Body of pancreas (tissue), 4 donors: ENCODE data around the gene CYFIP2. TPM values are rescaled to one million over a fixed set of nuclear protein-coding genes. Genes with fewer than 3 reads are reported as not detected.

ENCODE experiments used
- ATAC-seq: fragments of 150-250 bp; one replicate; pipeline ENCODE4 v1.9.1; 2016
- DNase-seq, 4 donors: peaks; one replicate each; pipeline ENCODE4 v3.0.0-alpha.2; 2019
- H3K27ac ChIP-seq, 4 donors: fragments of 200-600 bp; sonication (generic); 1 replicate in 3 of 4; 2 replicates in 1 of 4; pipeline versions ENCODE4 v1.5.1 to v1.6.1; 2016 to 2019; ENCODE audit warnings: mild to moderate bottlenecking in 1 of 4, mixed read lengths in 1 of 4, moderate library complexity in 1 of 4
- H3K27me3 ChIP-seq, 2 donors: fragments of 200-600 bp; sonication (generic); one replicate each; pipeline ENCODE4 v1.6.0; 2016; ENCODE audit warnings: mild to moderate bottlenecking in 1 of 2
- H3K36me3 ChIP-seq, 2 donors: fragments of 200-600 bp; sonication (generic); replicated peaks in 1 of 2; 2 replicates each; pipeline ENCODE4 v1.5.1; 2016; ENCODE audit warnings: low read depth in 2 of 2; ENCODE audit not compliant: insufficient read depth in 1 of 2
- H3K4me1 ChIP-seq: fragments of 200-600 bp; sonication (generic); one replicate; pipeline ENCODE4 v1.6.0; 2016
- H3K4me3 ChIP-seq, 2 donors: fragments of 200-600 bp; sonication (generic); 1 replicate in 1 of 2; 2 replicates in 1 of 2; pipeline ENCODE4 v1.5.1; 2016 to 2019
- H3K9me3 ChIP-seq, 3 donors: fragments of 200-600 bp; sonication (generic); 1 replicate in 2 of 3; 2 replicates in 1 of 3; pipeline ENCODE4 v1.5.1; 2016
- CTCF ChIP-seq, 7 experiments: fragments of 450-650 bp in 4 of 7; fragments of 200-600 bp in 3 of 7; sonication (generic) in 3 of 7; IDR thresholded peaks; one replicate each; pipeline ENCODE4 v1.5.1; 2016 to 2019; ENCODE audit warnings: antibody characterized with exemption in 7 of 7
- POLR2A ChIP-seq, 3 donors: fragments of 450-650 bp; IDR thresholded peaks; one replicate each; pipeline ENCODE4 v1.6.1; 2016; ENCODE audit warnings: antibody characterized with exemption in 3 of 3, mild to moderate bottlenecking in 2 of 3
- WGBS, 2 donors: methylation state at CpG; one replicate each; pipeline ENCODE4 v1.1.5; 2017; 5-methylcytosine and 5-hydroxymethylcytosine counted together
- intact Hi-C: fragments of 100-400 bp; cut with DNase I; formaldehyde crosslinking; loops from one replicate; pipeline ENCODE4 v1.15.1; 2023
- total RNA-seq, 2 donors: library from RNA; depleted of rRNA; stranded (reverse); fragments of >200 nt; gene quantifications; one replicate each; pipeline ENCODE4 v1.1.0, GENCODE V29; 2016

CYFIP2 gene
- total RNA-seq, 2 donors from 2014 or later, result 15.6 to 22.1 TPM

- H3K9me3 ChIP-seq, result no peaks in the 10 kb centered on the region
- no peak overlapping the region for H3K27ac ChIP-seq
- H3K4me1 ChIP-seq, result no peaks in the 10 kb centered on the region
- WGBS, 2 donors, result 85 to 93% methylated on average over 7 of the region's 7 CpGs
- ATAC-seq (no peak), DNase-seq (no peak)
- no peaks in the 10 kb centered on the region for H3K27me3 ChIP-seq
- intact Hi-C loops, result loop anchor here (10.0 kb wide), 1 partner anchor 151 kb away; no protein-coding TSS in a partner anchor
- H3K36me3 ChIP-seq, result no peaks in the 10 kb centered on the region
- no peak for TF ChIP-seq CTCF (IDR thresholded peaks at IDR 0.05)
- TF ChIP-seq POLR2A (IDR thresholded peaks at IDR 0.05), result no peak
- no peak overlapping the region for H3K4me3 ChIP-seq
Measured at GRCh38 chr5:157324237-157324636, 58.3 kb downstream of the CYFIP2 start.

- no peaks in the 10 kb centered on the region for H3K4me1 ChIP-seq
- ATAC-seq (no peak), DNase-seq (no peak)
- H3K36me3 ChIP-seq, result no peaks in the 10 kb centered on the region
- intact Hi-C loops, result loop anchor here (10.0 kb wide), 1 partner anchor 148 kb away; no protein-coding TSS in a partner anchor
- H3K27ac ChIP-seq, result no peak overlapping the region
- TF ChIP-seq POLR2A (IDR thresholded peaks at IDR 0.05) (no peak), CTCF (IDR thresholded peaks at IDR 0.05) (no peak)
- no peaks in the 10 kb centered on the region for H3K27me3 ChIP-seq
- H3K9me3 ChIP-seq, result no peaks in the 10 kb centered on the region
- 53 to 54% methylated on average over 7 of the region's 7 CpGs for WGBS, 2 donors
- H3K4me3 ChIP-seq, result no peak overlapping the region
Measured at GRCh38 chr5:157326440-157327005, 60.6 kb downstream of the CYFIP2 start.

GRCh38 chr5:157327771-157328170, 61.8 kb downstream of the CYFIP2 start:
- 50 to 57% methylated on average over 3 of the region's 3 CpGs for WGBS, 2 donors
- H3K4me3 ChIP-seq, result no peak overlapping the region
- no peaks in the 10 kb centered on the region for H3K27me3 ChIP-seq
- H3K27ac ChIP-seq, result no peak overlapping the region
- TF ChIP-seq CTCF (IDR thresholded peaks at IDR 0.05), result no peak
- TF ChIP-seq POLR2A (IDR thresholded peaks at IDR 0.05), result no peak
- H3K4me1 ChIP-seq, result no peaks in the 10 kb centered on the region
- intact Hi-C loops, result loop anchor here (10.0 kb wide), 1 partner anchor 147 kb away; no protein-coding TSS in a partner anchor
- no peaks in the 10 kb centered on the region for H3K36me3 ChIP-seq
- ATAC-seq (no peak), DNase-seq (no peak)
- no peaks in the 10 kb centered on the region for H3K9me3 ChIP-seq

GRCh38 chr5:157328277-157328912, 62.5 kb downstream of the CYFIP2 start:
- H3K27ac ChIP-seq, result no peak overlapping the region

More at GRCh38 chr5:157328277-157328912, 62.5 kb downstream of the CYFIP2 start:
- Histone ChIP-seq H3K27me3 (no peaks in the 10 kb centered on the region), H3K4me3 (no peak overlapping the region), H3K36me3 (no peaks in the 10 kb centered on the region), H3K4me1 (no peaks in the 10 kb centered on the region), H3K9me3 (no peaks in the 10 kb centered on the region)
- WGBS, 2 donors, result 17 to 23% methylated on average over 12 of the region's 12 CpGs
- peak; percentile 48 to 70 (median 68) for DNase-seq
- peak; percentile 68 to 88 (median 83) for TF ChIP-seq CTCF (IDR thresholded peaks at IDR 0.05)
- TF ChIP-seq POLR2A (IDR thresholded peaks at IDR 0.05), result no peak
- intact Hi-C loops, result loop anchor here (10.0 kb wide), 1 partner anchor 146 kb away; no protein-coding TSS in a partner anchor
- peak; percentile 93 for ATAC-seq
